ENCODE results near the gene ZNF12. TPM values are rescaled to one million over a fixed set of nuclear protein-coding genes. Genes with fewer than 3 reads are reported as not detected.
"Not testable (repeated sequence)": the region's sequence is repeated elsewhere in the genome, so short reads cannot be mapped to it uniquely, and the experiment has no call there.

ZNF12 gene
- total and polyA plus RNA-seq, 2 of the 8 experiments (the other 6 are each of a cell fraction or from before 2014, with no cell fraction given) = 6.7 to 16.2 TPM

DNA sequence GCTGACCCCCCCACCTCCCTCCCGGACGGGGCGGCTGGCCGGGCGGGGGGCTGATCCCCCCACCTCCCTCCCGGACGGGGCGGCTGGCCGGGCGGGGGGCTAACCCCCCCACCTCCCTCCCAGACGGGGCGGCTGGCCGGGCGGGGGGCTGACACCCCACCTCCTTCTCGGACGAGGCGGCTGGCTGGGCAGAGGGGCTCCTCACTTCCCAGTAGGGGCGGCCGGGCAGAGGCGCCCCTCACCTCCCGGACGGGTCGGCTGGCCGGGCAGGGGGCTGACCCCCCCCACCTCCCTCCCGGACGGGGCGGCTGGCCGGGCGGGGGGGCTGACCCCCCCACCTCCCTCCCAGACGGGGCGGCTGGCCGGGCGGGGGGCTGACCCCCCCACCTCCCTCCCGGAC lies 35.9 kb downstream of the ZNF12 start:
- H2AK5ac ChIP-seq (ENCODE audit: low read depth, low read length); H3K79me2 ChIP-seq (ENCODE audit: control insufficient read depth in 1 of 2, insufficient read depth in 2 of 2, low read length in 2 of 2); H4K5ac ChIP-seq (ENCODE audit: insufficient read length, low read depth, low read length); FAIRE-seq; H3K4me1 ChIP-seq (replicated peaks in 1 of 4; ENCODE audit: control insufficient read depth in 3 of 4, insufficient read depth in 4 of 4, low read length in 3 of 4); H3K79me1 ChIP-seq (ENCODE audit: low read depth, low read length); POLR2A ChIA-PET (ENCODE audit: partially characterized antibody); H2BK5ac ChIP-seq (ENCODE audit: low read depth, low read length); DNase-seq (ENCODE audit: low read depth in 1 of 2, low spot score in 2 of 2); CTCF ChIA-PET (ENCODE audit: partially characterized antibody); H3K27me3 ChIP-seq (replicated peaks in 1 of 4; ENCODE audit: control insufficient read depth in 3 of 4, extremely low read depth in 1 of 4, insufficient read depth in 3 of 4, low read length in 3 of 4); H3K56ac ChIP-seq (replicated peaks; ENCODE audit: insufficient read length, low read depth, low read length); H3K9ac ChIP-seq (replicated peaks in 1 of 4; ENCODE audit: extremely low read depth in 1 of 4, low read depth in 3 of 4, low read length in 3 of 4); H3K23me2 ChIP-seq (ENCODE audit: low read depth, low read length); H2BK12ac ChIP-seq (ENCODE audit: low read depth, low read length); H4K91ac ChIP-seq (replicated peaks; ENCODE audit: insufficient read length, low read length); H2BK120ac ChIP-seq (replicated peaks; ENCODE audit: low read depth, low read length); H4K8ac ChIP-seq (ENCODE audit: extremely low read depth, insufficient read depth, low read length); H2BK20ac ChIP-seq (ENCODE audit: low read length); H3K27ac ChIP-seq (ENCODE audit: low read depth, low read length); H4K20me1 ChIP-seq (replicated peaks in 1 of 2; ENCODE audit: control insufficient read depth in 1 of 2, insufficient read depth in 2 of 2, low read length in 2 of 2); H3K23ac ChIP-seq (ENCODE audit: insufficient read length); H3K4ac ChIP-seq (replicated peaks; ENCODE audit: insufficient read length, low read depth, low read length); H2BK15ac ChIP-seq (ENCODE audit: low read length); H2AFZ ChIP-seq (ENCODE audit: low read length); H3K4me2 ChIP-seq (ENCODE audit: insufficient read depth in 1 of 2, low read depth in 2 of 2, low read length in 2 of 2); H3K18ac ChIP-seq (ENCODE audit: extremely low read depth, low read length); H3K14ac ChIP-seq (ENCODE audit: insufficient read length); H3K4me3 ChIP-seq (ENCODE audit: extremely low read depth in 1 of 4, insufficient read depth in 2 of 4, low read depth in 3 of 4, low read length in 4 of 4): not testable (repeated sequence)
- peaks cover 0 to 46% (median 24%) of the 10 kb centered on the region in 4 experiments; a peak in 5 of 8 replicates for H3K36me3 ChIP-seq (ENCODE audit: control insufficient read depth in 2 of 4, insufficient read depth in 4 of 4, low read length in 3 of 4)
- H3K9me3 ChIP-seq (ENCODE audit: insufficient read depth in 2 of 2, low read depth in 1 of 2, low read length in 1 of 2) = peaks cover 54 to 87% of the 10 kb centered on the region in 2 experiments
- WGBS, 2 experiments (ENCODE audit: extremely low coverage in 1 of 2, insufficient coverage in 1 of 2, insufficient read length in 1 of 2, insufficient replicate concordance in 2 of 2, low coverage in 1 of 2, low lambda C conversion rate in 2 of 2, missing lambda C conversion rate in 1 of 2) = no CpG with 5 or more reads among the region's 34 CpGs

All from H1 (cell line).